ENCODE results near the gene ACSL3.
"Not testable (repeated sequence)": the region's sequence is repeated elsewhere in the genome, so short reads cannot be mapped to it uniquely, and the experiment has no call there.

DNA sequence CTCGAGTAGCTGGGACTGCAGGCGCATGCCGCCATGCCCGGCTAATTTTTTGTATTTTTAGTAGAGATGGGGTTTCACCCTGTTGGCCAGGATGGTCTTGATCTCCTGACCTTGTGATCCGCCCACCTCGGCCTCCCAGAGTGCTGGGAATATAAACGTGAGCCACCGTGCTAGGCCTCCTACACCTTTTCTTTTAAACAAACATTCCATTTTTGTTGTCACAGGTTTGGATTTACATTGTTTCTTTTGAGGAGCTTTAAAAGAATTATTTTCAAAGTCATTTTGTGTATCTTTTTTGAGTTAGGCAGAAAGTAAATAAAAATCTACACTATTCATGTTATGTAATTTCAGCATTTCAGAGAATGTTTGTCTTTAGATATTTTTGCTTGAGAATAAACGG is 56.4 kb downstream of the ACSL3 start:
- TF ChIP-seq, protein P1, sequence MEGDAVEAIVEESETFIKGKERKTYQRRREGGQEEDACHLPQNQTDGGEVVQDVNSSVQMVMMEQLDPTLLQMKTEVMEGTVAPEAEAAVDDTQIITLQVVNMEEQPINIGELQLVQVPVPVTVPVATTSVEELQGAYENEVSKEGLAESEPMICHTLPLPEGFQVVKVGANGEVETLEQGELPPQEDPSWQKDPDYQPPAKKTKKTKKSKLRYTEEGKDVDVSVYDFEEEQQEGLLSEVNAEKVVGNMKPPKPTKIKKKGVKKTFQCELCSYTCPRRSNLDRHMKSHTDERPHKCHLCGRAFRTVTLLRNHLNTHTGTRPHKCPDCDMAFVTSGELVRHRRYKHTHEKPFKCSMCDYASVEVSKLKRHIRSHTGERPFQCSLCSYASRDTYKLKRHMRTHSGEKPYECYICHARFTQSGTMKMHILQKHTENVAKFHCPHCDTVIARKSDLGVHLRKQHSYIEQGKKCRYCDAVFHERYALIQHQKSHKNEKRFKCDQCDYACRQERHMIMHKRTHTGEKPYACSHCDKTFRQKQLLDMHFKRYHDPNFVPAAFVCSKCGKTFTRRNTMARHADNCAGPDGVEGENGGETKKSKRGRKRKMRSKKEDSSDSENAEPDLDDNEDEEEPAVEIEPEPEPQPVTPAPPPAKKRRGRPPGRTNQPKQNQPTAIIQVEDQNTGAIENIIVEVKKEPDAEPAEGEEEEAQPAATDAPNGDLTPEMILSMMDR (IDR thresholded peaks at IDR 0.05) = not testable (repeated sequence)
- not testable (repeated sequence) for TF ChIP-seq POLR2A (IDR thresholded peaks at IDR 0.05)

Data from prostate gland (tissue), 2 donors.